CD4-positive, alpha-beta T cell treated with Interferon alpha-2 for 1 hour (primary cell): ENCODE results near the gene PHC3.
"Not testable (repeated sequence)": the region's sequence is repeated elsewhere in the genome, so short reads cannot be mapped to it uniquely, and the experiment has no call there.

ENCODE experiments used
- DNase-seq, 2 donors: peaks; one replicate each; pipeline ENCODE4 v3.0.0-alpha.2; 2020 to 2022

Gene PHC3, protein sequence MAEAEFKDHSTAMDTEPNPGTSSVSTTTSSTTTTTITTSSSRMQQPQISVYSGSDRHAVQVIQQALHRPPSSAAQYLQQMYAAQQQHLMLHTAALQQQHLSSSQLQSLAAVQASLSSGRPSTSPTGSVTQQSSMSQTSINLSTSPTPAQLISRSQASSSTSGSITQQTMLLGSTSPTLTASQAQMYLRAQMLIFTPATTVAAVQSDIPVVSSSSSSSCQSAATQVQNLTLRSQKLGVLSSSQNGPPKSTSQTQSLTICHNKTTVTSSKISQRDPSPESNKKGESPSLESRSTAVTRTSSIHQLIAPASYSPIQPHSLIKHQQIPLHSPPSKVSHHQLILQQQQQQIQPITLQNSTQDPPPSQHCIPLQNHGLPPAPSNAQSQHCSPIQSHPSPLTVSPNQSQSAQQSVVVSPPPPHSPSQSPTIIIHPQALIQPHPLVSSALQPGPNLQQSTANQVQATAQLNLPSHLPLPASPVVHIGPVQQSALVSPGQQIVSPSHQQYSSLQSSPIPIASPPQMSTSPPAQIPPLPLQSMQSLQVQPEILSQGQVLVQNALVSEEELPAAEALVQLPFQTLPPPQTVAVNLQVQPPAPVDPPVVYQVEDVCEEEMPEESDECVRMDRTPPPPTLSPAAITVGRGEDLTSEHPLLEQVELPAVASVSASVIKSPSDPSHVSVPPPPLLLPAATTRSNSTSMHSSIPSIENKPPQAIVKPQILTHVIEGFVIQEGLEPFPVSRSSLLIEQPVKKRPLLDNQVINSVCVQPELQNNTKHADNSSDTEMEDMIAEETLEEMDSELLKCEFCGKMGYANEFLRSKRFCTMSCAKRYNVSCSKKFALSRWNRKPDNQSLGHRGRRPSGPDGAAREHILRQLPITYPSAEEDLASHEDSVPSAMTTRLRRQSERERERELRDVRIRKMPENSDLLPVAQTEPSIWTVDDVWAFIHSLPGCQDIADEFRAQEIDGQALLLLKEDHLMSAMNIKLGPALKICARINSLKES

DNA sequence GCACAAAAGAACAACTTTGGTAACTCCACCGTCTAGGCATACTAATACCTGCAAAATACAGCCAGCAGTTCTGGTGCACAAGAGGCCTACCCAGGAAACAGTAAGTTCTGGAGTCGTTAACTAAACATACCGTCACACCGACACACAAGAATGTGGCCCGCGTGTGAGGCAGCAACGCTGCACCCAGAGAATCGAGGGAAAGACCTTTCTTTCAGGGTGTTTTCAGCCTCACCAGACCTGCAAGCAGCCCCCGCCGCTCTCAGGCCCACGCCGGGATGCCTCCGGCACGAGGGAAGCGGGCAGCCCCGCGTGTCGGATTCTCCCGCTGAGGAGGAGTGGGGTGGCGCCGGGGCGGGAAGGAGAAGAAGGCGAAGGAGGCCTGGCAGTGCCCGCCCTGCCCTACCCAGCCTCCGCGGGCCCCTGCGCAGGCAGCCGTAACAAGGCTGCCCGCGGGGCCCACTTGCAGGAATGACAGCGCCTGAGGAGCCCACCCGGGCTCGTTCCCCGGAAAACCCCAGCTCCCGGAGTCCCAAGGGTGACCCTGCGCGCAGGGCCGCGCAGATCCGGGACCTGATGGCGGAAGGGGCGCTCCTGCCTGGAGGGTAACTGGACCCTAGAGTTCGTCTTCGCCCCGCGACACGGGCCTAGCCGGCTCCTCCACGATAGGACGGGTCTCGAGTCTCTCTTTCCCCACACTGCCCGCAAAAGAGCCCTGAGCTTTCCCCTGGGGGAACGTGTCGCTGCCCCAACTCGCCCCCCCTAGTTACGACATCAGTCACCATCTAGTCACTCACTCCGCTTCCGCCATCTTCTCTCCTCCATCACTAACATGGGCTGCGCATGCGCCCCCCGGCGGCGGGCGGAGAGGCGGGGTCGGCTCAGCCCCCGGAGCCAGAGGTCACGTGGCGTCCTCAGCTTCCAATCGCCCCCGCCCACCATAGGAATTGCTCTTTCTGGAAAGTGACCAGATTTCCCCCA lies at the start of gene PHC3:
Gene PHC3, minus strand, starts transcription at position 826 of the 978 bp plus-strand sequence. Its CDS starts 18 bp downstream, at position 808.
- DNase-seq = peak; percentile 94

DNA sequence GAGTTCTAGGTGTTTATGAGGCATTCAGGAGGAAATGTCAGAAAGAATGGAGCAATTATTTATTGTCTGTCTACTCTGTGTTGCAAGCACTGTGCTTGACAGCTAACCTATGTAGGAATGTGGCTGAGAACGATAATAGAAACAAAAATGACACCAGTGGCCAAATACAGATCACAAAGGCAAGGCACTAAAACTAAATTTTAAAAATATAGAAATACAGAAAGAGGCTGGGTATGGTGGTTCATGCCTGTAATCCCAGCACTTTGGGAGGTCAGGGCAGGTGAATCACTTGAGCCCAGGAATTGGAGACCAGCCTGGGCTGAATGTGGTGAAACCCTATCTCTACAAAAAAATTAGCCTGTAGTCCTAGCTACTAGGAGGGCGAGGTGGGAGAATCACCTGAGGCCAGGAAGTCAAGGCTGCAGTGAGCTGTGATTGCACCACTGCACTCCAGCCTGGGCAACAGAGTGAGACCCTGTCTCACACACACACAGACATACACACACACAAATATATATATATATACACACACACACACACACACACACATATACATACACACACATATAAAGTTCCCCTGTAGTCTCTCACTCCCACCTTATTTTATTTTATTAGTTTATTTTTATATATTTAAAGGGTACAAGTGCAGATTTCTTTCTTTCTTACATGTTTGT lies 46.7 kb upstream of the PHC3 start:
- no peak for DNase-seq

DNA sequence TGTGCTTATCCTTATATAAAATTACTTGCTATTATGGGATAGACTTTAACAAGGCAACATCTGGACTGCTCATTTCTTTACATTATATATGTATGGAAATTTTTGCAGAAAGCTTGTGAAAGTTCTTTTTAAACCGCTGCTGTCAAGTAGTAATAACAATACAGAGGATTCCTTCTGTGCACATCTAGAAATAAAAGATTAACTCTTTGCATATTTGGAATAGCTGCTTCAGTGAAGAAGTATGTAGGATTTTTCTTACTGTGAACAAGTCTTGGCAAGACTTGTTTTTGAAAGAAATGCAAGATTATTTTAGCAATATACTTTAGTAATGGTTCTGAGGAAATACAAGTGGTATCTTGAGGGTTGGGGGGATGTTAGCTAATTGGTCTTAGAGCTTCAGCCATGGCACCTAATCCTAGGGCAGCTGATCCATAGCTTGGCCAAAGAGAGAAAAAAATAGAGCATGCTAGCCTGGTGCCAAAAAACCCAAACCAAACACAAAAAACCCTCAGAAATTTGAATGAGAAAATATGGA lies 45.0 kb upstream of the PHC3 start:
- DNase-seq = no peak

DNA sequence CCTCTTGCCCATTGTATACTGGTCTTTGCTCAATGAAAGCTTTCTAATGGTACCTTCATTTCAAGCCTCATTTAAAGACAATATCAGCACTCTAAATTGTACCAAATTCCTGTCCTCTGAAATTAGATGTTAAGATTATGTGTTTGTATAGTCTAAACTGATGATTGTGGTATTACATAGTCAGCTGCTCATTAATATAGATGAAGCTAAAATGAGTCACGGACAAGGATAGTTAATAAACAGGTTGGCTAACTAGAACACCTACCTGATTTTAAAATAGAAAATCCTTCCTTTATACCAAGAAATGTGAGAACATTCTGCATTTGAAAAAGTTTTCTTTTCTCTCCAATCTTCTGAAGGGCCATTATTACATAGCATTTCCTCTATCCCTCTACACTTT lies 43.6 kb upstream of the PHC3 start:
- DNase-seq = no peak

DNA sequence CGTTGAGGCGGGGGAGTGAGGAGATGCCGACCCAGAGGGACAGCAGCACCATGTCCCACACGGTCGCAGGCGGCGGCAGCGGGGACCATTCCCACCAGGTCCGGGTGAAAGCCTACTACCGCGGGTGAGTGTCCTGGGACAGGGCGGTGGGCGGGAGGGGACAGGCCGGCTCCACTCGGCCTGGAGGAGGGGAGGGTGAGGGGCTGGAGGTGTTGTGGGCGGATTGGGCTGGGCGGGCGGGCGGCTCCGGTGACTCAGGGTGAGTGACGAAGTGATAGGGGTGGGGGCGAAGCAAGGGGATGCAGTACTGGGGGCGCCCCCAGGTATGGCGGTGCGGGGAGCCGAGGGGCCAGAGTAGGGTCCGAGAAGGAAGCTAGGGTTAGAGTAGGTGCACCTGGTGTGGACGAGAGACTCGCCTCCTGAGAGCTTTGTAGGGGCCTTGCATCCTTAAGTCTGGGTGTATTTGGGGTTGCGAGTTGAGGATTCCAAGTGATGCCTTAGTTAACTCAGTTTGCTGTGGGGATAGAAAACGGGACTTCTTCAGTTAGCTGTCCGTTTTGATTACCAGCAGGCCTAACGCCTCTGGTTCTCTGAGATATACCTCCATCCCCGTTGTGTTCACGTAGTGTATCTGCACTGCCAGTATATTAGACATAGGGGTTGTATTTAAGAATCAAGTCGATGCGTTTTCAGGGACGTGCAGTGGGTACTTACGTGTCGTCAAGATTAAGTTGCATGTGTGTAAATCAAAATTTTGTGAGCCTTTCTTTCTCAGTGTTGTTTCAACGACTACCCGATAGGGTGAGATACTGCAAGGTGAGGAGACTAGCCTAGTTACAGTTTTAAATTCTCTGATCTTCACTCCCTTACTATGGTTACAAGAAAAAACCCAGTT lies 41.4 kb upstream of the PHC3 start:
- peak; percentile 12 to 46 for DNase-seq

DNA sequence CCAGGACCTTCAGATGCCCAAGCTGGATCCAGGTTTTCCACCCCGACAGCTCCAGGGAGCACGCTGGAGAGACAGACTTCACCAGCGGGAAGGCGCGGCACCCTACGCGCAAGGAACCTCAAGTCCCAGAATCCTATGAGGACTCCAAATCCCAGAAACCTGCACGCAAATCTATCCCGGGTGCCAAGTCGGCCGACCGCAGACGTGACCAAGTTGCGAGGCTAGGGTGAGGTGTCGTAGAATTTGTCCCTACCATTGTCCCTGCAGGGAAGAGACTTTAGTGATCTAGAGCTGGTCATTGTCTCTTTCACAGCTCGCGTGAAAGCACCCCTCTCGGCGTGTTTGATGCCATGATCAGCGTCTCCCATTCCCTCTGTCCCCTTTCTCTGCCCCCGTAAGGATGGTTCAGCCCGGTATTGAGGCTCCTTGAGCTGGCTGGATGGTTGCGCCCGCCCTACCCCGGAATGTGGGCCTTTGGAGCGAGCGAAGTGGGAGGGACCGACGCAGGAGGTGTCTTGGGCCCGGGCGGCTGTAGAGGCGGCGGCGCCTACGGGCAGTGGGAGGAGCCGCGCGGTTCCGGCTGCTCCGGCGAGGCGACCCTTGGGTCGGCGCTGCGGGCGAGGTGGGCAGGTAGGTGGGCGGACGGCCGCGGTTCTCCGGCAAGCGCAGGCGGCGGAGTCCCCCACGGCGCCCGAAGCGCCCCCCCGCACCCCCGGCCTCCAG lies 40.6 kb upstream of the PHC3 start, which contains the start of gene PRKCI:
Gene PRKCI, plus strand, starts transcription at position 501 of the 723 bp plus-strand sequence. CDS start 246 bp downstream, outside the sequence.
- DNase-seq = peak; percentile 89 to 92

DNA sequence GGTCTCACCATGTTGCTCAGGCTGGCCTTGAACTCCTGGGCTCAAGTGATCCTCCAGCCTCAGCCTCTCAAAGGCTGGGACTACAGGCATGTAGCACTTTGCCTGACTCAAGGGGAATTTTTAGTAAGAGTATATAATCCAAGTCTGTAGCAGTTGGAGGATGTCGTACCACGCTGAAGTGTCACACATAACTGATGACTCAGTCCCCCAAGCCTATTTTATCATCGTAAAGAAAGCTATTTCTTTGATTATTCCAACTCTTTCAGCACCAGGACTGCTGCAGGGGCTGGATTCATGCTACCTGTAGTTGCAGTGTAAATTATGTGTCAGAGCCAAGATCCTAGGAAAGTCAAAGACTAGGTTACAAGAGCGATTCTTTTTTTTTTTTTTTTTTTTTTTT lies 39.3 kb upstream of the PHC3 start:
- DNase-seq = no peak

DNA sequence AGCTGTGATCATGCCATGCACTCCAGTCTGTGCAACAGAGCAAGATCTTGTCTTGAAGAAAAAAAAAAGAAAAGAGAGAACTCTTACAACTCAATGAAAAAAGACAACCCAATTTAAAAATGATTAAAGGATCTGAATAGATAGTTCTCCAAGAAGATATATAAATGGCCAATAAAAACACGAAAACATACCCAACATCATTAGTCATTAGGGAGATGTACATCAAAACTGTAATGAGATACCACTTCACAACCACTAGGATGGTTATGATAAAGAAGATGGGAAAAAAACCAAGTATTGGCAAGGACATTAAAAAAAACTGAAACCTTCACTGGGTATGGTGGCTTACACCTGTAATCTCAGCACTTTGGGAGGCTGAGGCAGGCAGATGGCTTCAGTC lies 38.3 kb upstream of the PHC3 start:
- DNase-seq = no peak

DNA sequence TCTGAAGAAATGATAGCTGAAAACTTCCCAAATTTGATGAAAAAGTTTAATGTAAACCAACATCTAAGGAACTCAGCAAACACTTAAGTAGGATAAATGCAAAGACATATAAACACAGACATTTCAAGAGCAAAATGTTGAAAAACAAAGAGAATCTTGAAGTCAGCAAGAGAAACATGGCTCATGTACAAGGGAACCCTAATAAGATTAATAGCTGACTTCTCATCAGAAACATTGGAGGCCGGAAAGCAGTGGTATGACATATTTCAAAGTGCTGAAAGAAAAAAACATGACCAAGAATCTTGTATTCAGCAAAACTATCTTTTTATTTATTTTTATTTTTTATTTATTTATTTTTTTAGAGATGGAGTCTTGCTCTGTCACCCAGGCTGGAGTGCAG lies 30.1 kb upstream of the PHC3 start:
- no peak for DNase-seq

DNA sequence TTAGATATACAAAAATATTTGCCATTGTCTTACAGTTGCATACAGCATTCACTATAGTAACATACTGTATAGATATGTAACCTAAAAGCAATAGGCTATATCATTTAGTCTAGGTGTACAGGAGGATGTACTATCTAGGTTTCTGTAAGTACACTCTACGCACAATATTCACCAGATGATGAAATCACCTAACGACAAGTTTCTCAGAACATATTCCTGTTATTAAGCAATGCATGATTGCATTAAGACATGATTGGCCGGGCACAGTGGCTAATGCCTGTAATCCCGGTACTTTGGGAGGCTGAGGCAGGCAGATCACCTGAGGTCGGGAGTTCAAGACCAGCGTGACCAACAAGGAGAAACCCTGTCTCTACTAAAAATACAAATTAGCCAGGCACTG lies 26.2 kb upstream of the PHC3 start:
- DNase-seq = no peak

DNA sequence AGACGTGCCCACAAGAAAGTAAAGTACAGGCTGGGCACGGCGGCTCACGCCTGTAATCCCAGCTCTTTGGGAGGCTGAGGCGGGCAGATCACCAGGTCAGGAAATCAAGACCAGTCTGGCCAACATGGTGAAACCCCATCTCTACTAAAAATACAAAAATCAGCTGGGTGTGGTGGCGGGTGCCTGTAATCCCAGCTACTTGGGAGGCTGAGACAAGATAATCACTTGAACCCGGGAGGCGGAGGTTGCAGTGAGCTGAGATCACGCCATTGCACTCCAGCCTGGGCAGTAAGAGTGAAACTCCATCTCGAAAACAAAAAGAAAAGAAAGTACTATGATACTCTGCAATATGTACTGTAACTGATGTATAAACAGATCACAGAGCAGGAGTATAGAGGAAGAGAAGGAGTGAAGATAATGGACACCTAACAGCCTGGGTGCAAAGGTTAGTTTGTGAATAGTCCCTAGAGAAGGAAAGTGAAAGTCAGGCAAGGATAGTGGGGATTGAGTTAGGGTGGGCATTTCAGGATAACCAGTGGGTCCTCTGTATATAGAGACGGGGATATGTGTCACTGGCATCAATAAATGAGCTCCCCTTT lies 24.7 kb upstream of the PHC3 start:
- not testable (repeated sequence) for DNase-seq

DNA sequence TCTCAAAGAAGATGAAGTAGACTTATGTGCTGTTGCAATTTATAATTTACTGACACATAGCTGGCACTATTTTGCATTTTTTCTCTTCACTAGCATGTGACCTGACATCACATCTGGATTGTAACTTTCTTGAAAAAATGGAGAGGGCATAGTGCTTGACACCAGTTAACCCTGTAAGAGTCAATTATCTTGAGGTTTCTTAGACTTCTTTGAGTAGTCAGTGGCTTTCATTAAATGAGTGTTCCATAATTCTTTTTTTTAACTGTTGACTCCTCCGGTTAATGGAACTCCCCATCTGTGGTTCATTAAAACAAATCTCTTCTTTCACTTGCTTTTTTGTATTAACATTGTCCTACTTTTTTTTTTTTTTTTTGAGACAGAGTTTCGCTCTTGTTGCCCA lies 23.8 kb upstream of the PHC3 start:
- DNase-seq = no peak

DNA sequence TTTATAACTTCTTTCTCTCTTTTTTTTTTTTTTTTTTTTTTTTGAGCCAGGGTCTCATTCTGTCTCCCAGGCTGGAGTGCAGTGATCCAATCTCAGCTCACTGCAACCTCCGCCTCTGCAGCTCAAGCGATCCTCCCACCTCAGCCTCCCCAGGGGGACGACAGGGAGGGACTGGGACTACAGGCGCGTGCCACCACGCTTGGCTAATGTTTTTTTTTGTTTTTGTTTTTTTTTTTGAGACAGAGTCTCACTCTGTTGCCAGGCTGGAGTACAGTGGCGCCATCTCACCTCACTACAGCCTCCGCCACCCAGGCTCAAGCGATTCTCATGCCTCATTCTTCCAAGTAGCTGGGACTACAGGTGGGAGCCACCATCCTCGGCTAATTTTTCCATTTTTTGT lies 23.0 kb upstream of the PHC3 start:
- no peak for DNase-seq

DNA sequence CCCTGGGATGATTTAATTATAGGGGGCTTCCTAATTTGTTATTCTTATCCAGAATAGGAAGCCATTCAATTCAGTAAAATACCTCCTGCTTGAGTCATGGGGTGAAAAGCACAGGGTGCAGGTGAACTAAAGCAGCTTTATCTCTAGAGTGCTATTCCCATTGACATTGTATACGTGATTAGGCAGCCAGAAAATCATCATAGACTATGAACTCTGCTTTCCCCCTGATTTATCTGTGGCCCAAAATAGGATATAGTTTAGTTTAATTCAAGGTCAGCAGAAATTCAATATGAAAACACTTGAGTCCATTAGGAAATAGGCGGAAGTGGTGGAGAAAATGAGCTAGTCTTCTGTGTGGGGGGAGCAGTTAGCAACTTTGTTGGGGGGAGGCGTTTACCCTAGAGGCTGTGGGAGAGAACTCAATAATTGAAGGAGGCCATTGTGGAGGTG lies 22.5 kb upstream of the PHC3 start:
- DNase-seq = no peak

DNA sequence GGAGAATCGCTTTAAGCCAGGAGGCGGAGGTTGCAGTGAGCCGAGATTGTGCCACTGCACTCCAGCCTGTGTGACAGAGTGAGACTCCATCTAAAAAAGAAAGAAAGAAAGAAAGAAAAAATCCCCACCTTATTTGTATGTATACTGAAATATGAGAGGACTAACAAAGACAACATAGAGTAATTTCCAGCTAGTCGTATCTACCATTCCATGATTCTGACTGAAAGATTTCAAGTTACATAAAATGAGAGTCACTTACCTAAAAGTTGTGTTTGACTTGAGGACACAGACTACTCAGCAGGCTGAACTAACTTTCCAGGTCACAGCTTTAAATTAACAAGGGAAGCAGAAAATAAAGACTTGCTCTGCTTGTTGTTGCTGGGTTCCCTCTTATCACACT lies 21.9 kb upstream of the PHC3 start:
- DNase-seq = no peak

DNA sequence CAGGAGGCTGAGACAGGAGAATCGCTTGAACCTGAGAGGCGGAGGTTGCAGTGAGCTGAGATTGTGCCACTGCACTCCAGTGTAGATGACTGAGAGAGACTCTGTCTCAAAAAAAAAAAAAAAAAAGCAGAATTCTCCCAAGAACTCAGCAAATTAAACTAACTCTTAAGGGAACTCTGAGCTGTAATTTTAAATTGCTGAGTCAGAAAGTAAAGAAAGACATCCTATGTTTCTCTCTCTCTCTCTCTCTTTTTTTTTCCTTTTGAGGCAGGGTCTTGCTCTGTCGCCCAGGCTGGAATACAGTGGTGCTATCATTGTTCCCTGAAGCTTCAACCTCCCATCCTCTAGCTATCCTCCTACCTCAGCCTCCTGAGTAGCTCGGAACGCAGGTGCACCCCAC lies 20.0 kb upstream of the PHC3 start:
- DNase-seq = no peak

DNA sequence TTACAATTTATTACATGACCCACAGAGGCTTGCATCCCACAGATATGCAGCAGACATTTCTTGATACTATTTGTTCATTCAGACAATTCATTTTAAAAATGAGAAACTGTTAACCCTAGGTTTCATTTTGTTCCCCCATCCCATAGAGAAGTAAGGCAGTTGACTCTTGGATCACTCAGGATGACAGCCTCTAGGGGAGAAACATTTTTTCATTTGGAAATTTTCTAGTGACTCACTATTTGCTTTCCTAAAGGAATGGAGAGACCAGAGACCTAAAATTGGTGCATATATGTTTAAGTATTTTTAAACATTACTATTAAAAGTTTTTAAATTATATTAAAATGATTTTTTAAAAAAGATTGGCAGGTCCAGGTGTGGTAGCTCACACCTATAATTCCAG lies 19.5 kb upstream of the PHC3 start:
- DNase-seq = no peak

DNA sequence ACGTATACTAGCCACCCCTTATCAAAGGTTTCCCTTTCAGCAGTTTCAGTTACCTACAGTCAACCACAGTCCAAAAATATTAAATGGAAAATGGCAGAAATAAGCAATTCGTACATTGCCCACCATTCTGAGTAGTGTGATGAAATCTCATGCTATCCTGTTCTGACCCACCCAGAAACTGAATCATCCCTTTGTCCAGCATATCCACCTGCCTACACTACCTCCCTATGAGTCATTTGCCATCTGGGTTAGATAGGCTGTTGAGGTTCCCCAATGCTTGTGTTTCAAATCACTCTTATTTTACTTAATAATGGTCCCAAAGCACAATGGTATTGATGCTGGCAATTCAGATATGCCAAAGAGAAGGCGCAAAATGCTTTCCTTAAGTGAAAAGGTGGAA lies 15.3 kb upstream of the PHC3 start:
- no peak for DNase-seq

DNA sequence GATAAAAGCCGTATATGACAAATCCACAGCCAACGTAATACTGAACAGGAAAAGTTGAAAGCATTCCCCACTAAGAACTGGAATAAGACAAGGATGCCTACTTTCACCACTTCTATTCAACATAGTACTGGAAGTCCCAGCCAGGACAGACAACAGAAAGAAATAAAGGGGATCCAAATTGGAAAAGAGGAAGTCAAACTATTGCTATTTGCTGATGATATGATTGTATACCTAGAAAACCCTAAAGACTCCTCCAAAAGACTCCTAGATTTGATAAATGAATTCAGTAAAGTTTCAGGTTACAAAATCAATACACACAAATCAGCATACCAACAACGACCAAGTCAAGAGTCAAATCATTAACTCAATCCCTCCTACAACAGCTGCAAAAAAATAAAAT lies 14.2 kb upstream of the PHC3 start:
- DNase-seq = not testable (repeated sequence)
